GM19455 (cell line): ENCODE data around the gene MLIP.
"Not testable (repeated sequence)": the region's sequence is repeated elsewhere in the genome, so short reads cannot be mapped to it uniquely, and the experiment has no call there.

Experiments
- ATAC-seq: cut with Tn5 transposase; IDR thresholded peaks from one replicate; pipeline ENCODE4 v1.9.1; 2021; ENCODE audit not compliant: unreplicated experiment

MLIP gene

DNA sequence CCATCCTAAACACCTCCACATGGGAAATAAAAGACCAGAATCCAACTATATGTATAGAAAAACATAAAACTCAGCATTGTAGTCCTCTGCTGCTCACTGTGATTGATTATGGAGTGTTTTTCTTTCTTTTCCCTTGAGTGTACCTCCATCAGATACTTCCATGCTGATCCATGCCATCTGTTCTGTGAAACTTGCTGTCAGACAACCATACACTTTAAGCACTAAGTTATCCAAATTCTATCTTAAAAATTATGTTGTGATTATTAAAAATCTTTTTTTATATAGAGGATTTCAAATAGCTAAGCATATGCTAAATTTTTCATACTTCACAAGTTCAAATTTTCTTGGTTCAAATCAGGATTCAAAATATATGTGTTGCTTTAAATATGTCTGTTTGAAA is 105.1 kb downstream of the MLIP start:
- no peak for ATAC-seq

DNA sequence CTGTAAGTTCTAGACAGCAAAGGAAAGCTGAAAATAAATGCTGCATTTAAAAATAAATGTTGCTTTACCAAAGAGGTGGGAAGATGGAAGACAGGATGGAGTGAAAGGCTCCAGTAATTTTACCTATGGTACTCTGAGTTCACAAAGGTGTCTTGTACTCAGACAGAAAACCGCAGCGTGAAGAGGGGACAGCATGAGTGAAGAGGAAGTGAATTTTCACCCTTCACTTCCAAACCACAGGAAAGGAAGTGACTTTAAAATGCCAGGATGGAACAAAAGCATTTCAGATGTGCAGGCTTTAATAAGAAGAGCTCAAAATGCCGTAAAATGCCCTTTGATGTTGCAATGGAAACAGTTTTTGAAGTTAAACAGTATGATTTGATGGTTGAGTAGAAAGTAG is 105.8 kb downstream of the MLIP start:
- ATAC-seq, result no peak

DNA sequence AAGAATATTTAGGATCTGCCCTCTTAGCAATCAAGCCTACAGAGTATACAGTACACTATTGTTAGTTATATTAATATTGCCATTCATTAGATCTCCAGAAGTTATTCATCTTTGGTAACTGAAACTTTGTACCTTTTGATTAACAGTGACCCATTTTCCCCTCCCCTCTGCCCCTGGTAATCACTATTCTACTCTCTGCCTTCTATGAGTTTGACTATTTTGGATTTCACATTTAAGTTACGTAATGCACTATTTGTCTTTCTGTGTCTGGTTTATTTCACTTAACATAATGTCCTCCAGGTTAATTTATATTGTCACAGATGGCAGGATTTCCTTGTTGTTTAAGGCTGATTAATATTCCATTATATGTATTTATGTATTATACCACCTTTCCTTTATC is 111.0 kb downstream of the MLIP start:
- no peak for ATAC-seq

DNA sequence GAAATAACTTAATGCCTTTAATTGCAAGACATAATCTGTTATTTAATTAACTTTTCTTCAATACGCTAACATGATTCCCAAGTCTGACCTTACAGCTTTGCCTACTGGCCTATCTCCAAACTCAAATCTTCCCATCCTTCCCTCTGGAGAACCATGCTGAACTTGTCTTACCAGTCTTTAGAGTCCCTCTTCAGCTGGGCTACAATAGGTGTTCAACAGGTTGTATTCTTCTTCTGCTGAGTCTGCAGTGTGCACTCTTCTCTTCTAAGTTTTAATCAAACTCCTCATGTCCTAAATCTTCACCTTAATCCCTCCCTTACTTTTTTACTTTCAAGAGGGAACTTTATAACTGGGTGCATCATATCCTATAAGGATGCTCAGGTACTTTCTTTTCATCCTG is 121.5 kb downstream of the MLIP start:
- no peak for ATAC-seq

DNA sequence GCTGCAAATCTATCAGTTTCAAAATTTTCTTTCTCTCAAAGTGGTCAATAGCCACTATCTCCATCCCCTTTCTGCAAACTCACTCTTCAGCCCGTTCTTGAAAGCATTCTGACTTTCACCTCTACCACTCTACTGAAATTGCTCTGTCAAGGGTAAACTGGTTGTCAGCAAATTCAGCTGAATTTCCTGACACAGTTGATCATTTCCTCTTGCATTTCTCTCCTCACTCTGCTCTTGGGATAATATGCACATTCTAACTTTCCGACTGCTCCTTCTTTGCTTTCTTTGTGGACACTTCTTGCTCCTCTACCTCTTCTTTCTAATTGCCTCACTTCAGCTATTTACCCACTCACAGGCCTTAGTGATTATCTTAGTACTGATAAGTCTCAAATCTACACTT is 123.3 kb downstream of the MLIP start:
- ATAC-seq, result no peak

DNA sequence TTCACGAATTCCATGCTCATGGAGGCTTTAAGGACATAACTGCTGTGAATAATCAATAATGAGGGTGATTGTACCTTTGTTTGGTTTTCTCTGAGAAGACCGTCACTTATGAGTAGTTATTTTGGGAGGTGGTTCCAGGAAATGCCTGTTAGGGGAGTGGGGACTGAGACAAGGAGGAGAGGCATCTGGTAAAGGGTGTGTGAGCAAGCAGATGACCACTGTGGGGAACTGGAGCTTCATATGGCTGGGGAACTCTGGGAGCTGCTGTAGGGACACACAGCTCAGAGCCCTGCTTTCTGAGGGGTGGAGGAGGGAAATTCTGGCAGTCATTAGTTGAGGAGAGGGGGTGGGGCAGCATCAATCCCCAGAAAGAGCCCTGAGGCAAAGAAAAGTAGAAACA is 125.7 kb downstream of the MLIP start:
- no peak for ATAC-seq

DNA sequence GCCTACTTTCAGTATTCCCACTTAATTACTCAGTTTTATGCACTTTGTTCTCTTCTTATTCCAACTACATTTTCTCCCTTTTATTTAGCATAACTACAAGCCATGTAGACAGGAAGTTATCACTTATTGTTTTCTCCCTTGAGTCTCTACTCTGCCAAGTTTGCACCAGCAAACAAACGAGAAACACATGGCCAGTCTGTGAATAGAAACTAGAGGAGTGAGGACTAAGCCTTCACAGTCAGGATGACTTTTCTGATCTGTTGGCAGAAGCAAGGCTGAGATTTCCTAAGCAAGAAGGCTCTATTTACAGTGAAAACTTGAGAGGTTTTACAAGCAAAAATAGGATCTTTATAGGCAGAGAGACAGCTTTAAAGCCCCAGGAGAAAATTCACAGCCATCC is 127.2 kb downstream of the MLIP start:
- ATAC-seq, result no peak

DNA sequence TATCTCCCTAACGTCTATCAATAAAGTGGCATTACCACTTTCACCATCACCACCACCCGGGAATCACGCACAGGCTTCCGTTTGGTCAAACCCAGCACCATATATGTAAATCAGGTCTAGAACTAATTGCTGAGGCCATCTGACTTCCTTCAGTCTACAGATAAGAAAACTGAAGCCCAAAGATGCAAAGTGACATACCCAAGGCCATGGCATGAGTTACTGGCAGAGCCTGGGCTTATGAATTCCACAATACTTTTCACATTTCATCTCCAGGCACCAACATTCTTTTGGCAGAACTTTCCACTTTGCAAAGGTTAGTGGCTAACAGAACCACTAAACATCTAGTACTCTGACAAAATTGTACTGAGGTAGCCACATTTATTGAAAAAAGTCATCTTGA is 132.5 kb downstream of the MLIP start:
- no peak for ATAC-seq

DNA sequence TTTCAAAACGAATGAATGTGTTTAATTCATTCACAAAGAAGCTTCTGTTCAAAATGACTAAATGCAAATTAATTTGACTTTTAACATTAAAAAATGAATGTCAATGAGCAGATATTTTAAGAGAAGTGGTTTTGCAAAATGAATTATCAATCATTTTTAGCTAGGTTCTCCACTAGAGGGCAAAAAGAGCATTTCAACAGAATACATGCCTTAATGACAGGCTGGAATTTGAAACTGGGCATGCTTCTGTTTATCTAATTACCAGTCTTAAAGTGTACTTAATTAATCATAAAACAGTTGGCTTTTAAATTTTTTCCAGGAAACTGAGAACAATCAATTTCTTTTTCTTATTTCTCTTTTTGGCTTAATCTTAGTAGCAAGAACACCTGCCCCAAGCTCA is 133.2 kb downstream of the MLIP start:
- no peak for ATAC-seq

DNA sequence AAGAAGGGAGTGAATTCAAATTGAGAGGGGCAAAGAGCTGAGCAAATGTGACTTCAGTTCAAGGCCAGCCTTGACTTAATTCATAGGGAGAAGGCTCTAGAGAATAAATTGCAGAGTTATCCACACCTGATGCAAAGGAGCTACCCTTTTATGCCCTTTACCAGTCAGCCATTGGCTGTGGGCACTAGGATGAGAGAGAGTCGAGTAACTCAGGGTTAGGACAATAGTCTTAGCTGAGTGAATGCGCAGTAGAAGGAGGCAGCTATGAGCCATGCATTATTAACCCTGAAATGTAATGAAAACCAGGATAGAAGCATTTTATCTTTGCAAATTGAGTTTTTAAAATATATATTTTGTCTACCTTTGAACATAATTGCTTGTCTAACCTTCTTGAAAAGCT is 134.0 kb downstream of the MLIP start:
- ATAC-seq, result no peak

DNA sequence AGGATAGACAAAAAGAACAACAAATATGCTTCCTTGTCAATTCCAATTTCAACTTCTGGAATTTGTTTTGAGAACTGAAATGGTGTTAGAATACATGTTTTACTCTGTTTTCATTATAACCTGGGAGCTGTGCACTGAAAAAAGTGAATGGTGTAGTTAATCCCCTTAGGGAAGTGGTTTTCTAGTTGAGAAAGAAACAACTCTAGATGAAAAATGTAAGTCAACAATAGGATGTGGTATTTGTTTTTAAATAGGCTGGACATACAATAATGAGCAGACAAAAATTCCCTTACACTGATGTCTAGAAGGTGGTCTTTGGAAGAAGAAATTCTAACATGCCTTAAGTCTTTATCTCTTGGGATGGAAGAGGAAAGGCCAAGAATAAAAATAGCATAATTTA is 137.1 kb downstream of the MLIP start:
- ATAC-seq, result no peak

DNA sequence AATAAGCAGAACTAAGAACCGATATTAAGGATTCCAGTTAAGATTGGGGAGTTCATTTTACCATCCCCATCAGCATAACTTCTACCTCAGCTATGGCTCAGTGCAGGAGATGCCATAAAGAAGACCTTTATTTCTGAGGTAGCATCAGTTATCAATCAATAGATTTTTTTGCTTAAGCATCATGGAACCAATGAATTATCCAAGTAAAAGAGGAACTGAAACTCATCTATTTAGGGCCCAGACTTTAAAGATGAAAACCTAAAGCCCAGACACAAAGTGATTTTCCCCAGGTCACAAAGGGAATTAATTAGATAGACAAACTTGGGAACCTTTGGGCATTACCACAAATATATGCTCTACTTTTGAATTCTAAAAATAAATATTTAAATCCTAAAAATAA is 137.8 kb downstream of the MLIP start:
- no peak for ATAC-seq

DNA sequence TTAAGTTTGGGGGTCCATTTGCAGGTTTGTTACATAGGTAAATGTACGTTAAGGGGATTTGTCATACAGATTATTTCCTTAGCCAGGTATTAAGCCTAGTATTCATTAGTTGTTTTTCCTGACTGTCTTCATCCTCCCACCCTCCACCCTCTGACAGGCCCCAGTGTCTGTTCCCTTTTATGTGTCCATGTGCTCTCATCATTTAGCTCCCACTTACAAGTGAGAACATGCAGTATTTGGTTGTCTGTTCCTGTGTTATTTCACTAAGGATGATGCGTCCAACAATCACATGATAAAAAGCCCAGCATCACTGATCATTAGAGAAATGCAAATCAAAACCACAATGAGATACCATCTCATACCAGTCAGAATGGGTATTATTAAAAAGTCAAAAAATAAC is 138.6 kb downstream of the MLIP start:
- ATAC-seq, result not testable (repeated sequence)

DNA sequence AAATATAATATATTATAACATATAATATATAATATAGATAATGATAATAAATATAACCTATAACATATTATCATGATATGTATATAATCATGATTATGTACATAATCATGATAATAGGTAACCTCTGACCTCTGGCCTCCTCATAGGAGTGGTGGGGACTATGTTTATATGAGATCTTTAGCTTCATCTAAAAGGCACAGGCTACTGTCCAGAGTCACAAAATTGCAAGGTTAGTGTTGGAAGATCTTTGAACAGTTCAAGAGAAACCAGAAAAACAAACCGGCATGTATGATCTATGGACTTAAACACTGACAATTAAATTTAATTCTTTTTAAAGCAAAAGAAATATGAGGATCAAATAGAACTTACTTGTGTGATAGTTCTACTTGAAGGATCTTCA is 141.3 kb downstream of the MLIP start:
- no peak for ATAC-seq

DNA sequence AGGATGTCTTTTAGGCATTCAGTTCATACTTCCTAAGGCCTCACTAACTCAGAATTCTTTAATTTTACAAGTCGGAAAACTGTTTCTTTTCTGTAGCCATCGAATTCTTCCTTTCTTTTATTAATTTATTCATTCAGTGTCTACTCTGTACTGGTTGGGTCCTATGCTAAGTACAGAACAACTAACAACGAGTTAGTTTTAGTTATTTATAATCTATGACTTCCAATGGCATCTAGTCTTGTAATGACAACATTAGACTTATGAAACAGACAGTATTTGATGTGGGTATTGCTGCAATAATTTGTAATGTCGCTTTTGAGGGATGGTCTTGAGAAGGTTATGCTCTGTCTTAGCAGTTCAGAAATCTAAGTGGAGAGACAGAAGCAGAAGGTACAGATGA is 141.7 kb downstream of the MLIP start:
- no peak for ATAC-seq

DNA sequence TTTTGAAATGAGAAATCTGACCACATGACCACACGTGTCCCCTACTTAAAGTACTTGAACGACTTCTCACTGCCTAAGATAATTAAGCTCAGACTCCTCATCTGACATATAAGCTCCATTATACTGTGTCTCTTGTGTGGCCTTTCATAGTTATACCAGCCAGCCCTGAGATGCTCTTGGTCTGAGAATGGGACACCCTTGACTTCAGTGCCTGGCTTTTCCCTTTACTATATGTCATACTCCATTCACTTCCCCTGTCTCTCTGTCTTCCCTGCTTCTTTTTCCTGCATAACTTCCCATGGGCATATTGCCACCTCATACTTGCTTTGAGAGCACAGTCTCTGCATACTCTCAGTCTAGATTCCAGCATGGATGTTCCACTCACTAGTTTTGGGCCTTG is 143.6 kb downstream of the MLIP start:
- ATAC-seq, result no peak

DNA sequence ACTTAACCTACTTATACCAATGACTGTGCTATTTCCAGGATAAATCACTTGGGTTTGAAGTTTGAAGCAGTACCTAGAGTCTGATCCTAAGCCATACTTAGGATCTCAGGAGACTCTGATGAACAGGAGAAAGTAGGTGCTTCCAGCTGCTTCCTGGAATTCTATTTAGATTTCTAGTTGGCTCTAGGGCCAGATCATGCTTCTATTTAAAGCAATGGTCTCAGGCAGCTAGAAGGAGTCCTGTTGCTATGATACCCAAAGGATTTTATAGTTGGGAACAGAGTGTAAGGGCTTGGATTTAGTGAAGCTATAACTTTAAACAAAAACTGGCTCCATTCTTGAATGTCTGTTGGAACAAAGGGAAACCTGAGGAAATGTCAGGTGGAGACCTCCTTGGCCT is 144.6 kb downstream of the MLIP start:
- no peak for ATAC-seq

DNA sequence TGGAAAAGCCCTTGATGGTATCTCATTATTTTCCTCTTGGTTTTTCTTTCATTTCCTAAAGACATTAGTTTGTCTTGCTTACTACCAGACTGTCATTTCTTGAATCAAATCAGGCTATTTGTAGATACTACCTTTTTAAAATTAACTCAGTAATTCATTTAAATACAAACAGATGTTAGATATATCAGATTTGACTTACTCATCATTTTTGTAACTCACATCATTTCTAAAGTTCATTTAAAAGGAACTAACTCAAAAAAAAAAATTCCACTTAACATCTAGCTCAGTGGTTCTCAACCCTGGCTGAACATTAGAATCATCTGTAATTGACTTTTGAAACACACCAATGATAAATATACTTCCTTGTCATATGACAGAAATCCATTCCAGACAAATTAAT is 148.8 kb downstream of the MLIP start:
- no peak for ATAC-seq

DNA sequence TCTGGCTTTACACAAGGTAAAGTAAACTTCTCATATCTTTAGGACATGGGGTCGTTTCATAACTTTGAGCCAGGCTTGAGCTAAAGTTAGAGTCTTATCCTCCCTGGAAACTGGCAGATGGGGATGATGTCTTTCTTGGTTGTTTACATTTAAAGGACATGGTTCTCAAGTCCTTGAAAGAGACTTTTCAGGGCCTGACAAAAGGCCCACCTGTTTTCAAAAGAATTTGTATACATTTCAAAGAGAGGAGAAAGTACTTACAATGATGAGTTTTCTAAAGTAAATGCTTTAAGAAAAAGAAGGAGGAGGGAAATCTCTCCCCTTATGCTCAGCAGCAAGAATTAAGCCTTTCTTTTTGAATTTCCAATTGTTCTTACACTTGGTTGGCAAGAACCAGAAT is 151.3 kb downstream of the MLIP start:
- ATAC-seq, result no peak

DNA sequence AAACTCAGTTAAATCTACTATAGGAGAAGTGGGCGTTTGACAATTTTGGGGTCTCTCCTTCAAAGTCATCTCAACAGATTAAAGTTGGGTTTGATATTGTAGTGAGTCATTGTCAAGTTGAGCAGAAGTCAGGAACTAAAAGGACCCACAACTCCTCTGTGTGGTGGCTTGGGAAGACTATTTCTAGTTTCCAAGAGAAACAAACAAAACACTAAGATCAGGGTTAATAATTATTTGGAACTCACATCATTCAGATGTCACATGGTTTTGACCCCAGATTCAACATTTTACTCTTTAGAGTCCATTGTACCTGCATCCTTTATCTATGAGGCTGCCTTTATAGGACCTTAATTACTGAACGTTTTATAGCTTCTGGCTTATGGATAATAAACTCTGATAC is 151.7 kb downstream of the MLIP start:
- no peak for ATAC-seq

DNA sequence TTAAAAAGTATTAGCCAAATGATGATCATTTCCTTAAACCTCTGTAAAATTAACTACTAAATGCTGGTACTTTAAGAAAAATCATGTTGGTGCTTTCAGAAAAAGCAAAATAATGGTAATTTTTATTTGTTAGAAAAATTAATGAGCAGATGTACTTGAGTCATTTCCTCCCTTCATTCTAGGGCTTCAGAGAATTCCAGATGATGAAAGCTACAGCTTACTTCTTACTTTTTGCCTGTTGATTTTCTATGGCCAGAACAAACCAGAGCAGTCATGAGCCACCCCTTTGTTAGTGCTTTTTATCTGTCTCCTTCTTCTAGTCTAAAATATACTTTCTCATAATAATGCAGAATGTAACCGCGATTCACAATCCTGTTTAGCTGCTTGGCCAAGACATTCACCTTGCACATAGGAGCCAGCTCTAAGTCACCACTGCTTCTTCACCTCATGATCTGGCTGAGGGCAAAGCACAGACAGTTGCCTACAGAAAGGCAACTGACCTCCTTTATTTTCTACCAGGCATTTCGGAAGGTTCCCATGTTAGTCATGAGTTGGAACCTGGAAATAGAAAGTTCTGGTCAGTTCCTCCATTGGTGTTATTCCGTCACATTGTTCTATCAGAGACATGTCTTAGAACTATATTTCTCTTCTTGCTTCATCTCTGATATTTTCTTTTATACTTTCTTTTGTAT is 153.5 kb downstream of the MLIP start:
- no peak for ATAC-seq

DNA sequence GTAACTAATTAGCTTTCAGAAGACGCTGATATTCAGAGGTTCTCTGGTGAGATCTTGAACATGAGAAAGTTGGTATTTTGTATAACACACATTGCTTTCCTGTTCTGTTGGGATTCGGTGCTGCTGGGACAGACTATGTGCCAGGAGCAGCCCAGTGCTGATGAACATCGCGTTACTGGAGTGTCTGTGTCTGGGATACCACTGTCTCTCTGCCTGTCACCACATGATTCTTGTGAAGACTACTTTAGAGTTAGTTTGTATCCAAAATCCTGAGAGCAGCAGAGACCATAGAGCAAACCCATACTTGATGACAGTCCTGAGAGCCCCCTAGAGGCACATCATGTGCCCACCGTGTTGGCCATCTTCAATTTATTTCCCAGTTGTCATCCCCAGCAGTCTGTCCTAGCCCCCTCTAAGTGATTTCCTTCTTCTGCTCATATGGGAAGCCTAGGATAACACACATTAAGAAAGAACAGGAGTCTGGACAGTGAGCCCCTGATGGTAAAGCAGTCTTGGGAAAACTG is 155.2 kb downstream of the MLIP start:
- ATAC-seq, result no peak

DNA sequence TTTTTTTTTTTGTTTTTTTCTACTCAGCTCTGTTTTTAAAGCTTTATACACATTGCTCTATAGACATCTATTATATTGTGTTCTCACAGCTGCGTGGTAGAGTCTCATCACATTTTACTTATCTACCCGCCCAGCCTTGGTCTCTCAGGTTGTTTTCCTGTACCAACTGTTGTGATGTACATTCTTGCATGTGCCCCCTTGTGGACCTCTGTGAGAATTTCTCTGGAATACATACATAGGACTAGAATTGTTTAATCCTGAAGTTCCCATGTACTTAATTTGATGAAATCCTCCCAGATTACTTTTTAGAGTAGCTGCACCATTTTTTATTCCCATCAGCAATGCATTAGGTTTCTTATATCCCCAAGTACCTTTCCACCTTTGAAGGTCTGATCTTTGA is 156.6 kb downstream of the MLIP start:
- ATAC-seq, result no peak
